Endothelial cell of umbilical vein (primary cell): ENCODE results near the gene RBPJ. TPM values are rescaled to one million over a fixed set of nuclear protein-coding genes. Genes with fewer than 3 reads are reported as not detected.
A peak's percentile ranks its signal among the peaks of the same experiment; 100 is the strongest.

Experiments used
- BruUV-seq: library from RNA; stranded (reverse); fragments of 400-500 nt; replicated peaks from 2 replicates; lab custom pipeline; 2021; lab: Mats Ljungman, UMichigan
- CTCF ChIA-PET: fragments of 300-600, 350-600 bp; sonication (Branson Sonifier 250); formaldehyde crosslinking; loops from one replicate; lab custom pipeline; 2021; ENCODE audit warnings: antibody characterized with exemption, inconsistent platforms; lab: Charles Lee
- POLR2A ChIA-PET: fragments of 300-600, 350-600 bp; sonication (Branson Sonifier 250); formaldehyde crosslinking; loops from one replicate; lab custom pipeline; 2021; ENCODE audit warnings: antibody characterized with exemption, inconsistent platforms; lab: Charles Lee
- DNase-seq: peaks from one replicate; pipeline ENCODE4 v3.0.0-alpha.2; 2011; ENCODE audit warnings: low read depth, low spot score
- FAIRE-seq: peaks from 2 replicates; lab custom pipeline; 2011; peaks lifted over from hg19 to GRCh38; lab: Jason Lieb, UNC
- H2AFZ ChIP-seq: 2 replicates; pipeline ENCODE4 v1.6.0; 2012; ENCODE audit warnings: low read depth, low read length, control low read depth, inconsistent platforms
- H3K27ac ChIP-seq: 2 replicates; pipeline ENCODE4 v1.5.1; 2011; ENCODE audit warnings: low read depth, mild to moderate bottlenecking, control low read depth, low read length, moderate library complexity; ENCODE audit not compliant: insufficient read depth
- H3K27me3 ChIP-seq, 2 experiments: 2 replicates each; pipeline versions ENCODE4 v1.6.0 to v1.6.1; 2011; ENCODE audit warnings: low read length in 2 of 2, mixed read lengths in 1 of 2; ENCODE audit not compliant: control insufficient read depth in 2 of 2, insufficient read depth in 2 of 2
- H3K36me3 ChIP-seq, 2 experiments: 2 replicates in 1 of 2; 3 replicates in 1 of 2; pipeline ENCODE4 v1.5.1; 2011; ENCODE audit warnings: low read length in 2 of 2, mild to moderate bottlenecking in 1 of 2, moderate library complexity in 1 of 2; ENCODE audit not compliant: control insufficient read depth in 2 of 2, insufficient read depth in 2 of 2; ENCODE audit errors: extremely low read depth in 1 of 2
- H3K4me1 ChIP-seq: 3 replicates; pipeline ENCODE4 v1.5.1; 2011; ENCODE audit warnings: mild to moderate bottlenecking, low read length; ENCODE audit not compliant: control insufficient read depth, insufficient read depth; ENCODE audit errors: extremely low read depth
- H3K4me2 ChIP-seq: 2 replicates; pipeline ENCODE4 v1.6.1; 2011; ENCODE audit warnings: low read length, control low read depth, mixed read lengths; ENCODE audit not compliant: insufficient read depth
- H3K4me3 ChIP-seq, 3 experiments: fragments of 200-600 bp in 1 of 3; sonication (generic), shearing (Covaris generic) in 1 of 3; replicated peaks in 1 of 3; 2 replicates each; pipeline ENCODE4 v1.5.1; 2011 to 2016; ENCODE audit warnings: control low read depth in 3 of 3, low read length in 3 of 3, mild to moderate bottlenecking in 2 of 3, inconsistent platforms in 1 of 3, low read depth in 1 of 3, moderate library complexity in 1 of 3; ENCODE audit not compliant: insufficient read depth in 1 of 3
- H3K79me2 ChIP-seq: 2 replicates; pipeline ENCODE4 v1.6.0; 2012; ENCODE audit warnings: low read length, inconsistent platforms; ENCODE audit not compliant: control insufficient read depth, insufficient read depth
- H3K9ac ChIP-seq: replicated peaks from 2 replicates; pipeline ENCODE3; 2011; ENCODE audit warnings: low read length, control low read depth; ENCODE audit not compliant: insufficient read depth; ENCODE audit errors: extremely low read depth
- H3K9me1 ChIP-seq: replicated peaks from 3 replicates; pipeline ENCODE4 v1.6.0; 2011; ENCODE audit warnings: mild to moderate bottlenecking, low read length; ENCODE audit not compliant: control insufficient read depth, insufficient read depth; ENCODE audit errors: extremely low read depth
- H3K9me3 ChIP-seq: replicated peaks from 2 replicates; pipeline ENCODE4 v1.5.1; 2012; ENCODE audit warnings: low read length, inconsistent platforms; ENCODE audit not compliant: control insufficient read depth, insufficient read depth
- H4K20me1 ChIP-seq: replicated peaks from 2 replicates; pipeline ENCODE3; 2011; ENCODE audit warnings: mild to moderate bottlenecking, low read length; ENCODE audit not compliant: control insufficient read depth, insufficient read depth; ENCODE audit errors: extremely low read depth
- EZH2 ChIP-seq: IDR thresholded peaks from 2 replicates; pipeline ENCODE4 v1.6.1; 2012; ENCODE audit warnings: borderline replicate concordance, low read depth, mild to moderate bottlenecking, moderate library complexity, low read length, inconsistent platforms; ENCODE audit not compliant: severe bottlenecking
- FOS ChIP-seq: IDR thresholded peaks from 2 replicates; pipeline ENCODE4 v1.6.1; 2011; ENCODE audit warnings: mild to moderate bottlenecking, low read length, moderate library complexity, borderline replicate concordance; ENCODE audit not compliant: insufficient read depth
- GATA2 ChIP-seq: IDR thresholded peaks from 2 replicates; pipeline ENCODE4 v1.7.0; 2011; ENCODE audit warnings: low read depth, mild to moderate bottlenecking, moderate library complexity, mixed read lengths, low read length; ENCODE audit not compliant: insufficient read length, insufficient read depth
- JUN ChIP-seq: IDR thresholded peaks from 2 replicates; pipeline ENCODE4 v1.6.1; 2011; ENCODE audit warnings: borderline replicate concordance, low read depth; ENCODE audit not compliant: insufficient read length, insufficient read depth
- MYC ChIP-seq: IDR thresholded peaks from one replicate; pipeline ENCODE4 v1.6.1; 2011; ENCODE audit warnings: mild to moderate bottlenecking, low read depth, low read length
- POLR2A ChIP-seq: IDR thresholded peaks from 2 replicates; pipeline ENCODE4 v1.6.1; 2012; ENCODE audit warnings: low read depth, mild to moderate bottlenecking, control low read depth, low read length
- POLR2AphosphoS5 ChIP-seq: IDR thresholded peaks from 2 replicates; pipeline ENCODE4 v1.6.1; 2012; ENCODE audit warnings: low read depth, mild to moderate bottlenecking, control low read depth, low read length, moderate library complexity; ENCODE audit not compliant: insufficient read depth
- dilution Hi-C: fragments of 300-500 bp; cut with MboI; formaldehyde crosslinking; loops from one replicate; pipeline ENCODE4 v1.15.0; 2019; ENCODE audit warnings: low sequenced_read_pairs; ENCODE audit not compliant: extremely low pct_ligation_motif_present
- intact Hi-C: fragments of 100-400 bp; cut with micrococcal nuclease; formaldehyde crosslinking; loops from one replicate; pipeline ENCODE4 v1.10.0; 2022
- polyA plus RNA-seq, 4 experiments: library from polyadenylated mRNA; depleted of rRNA in 3 of 4; stranded (reverse) in 3 of 4; unstranded in 1 of 4; fragments of >200 nt; gene quantifications; 2 replicates each; pipeline versions ENCODE4 v1.2.1 to v1.2.3, GENCODE V29; 2011 to 2012; ENCODE audit warnings: missing spikeins in 1 of 4
- total RNA-seq: library from RNA; stranded (reverse); gene quantifications from 2 replicates; pipeline ENCODE4 v1.2.3, GENCODE V29; 2021
- TF ChIP-seq, protein P1 (sequence below), 2 donors: IDR thresholded peaks; 1 replicate in 1 of 2; 2 replicates in 1 of 2; pipeline ENCODE4 v1.5.1; 2011; ENCODE audit warnings: low read length in 2 of 2, mild to moderate bottlenecking in 2 of 2, moderate library complexity in 2 of 2, control low read depth in 1 of 2, inconsistent platforms in 1 of 2, low read depth in 1 of 2; ENCODE audit not compliant: insufficient read depth in 1 of 2; ENCODE audit errors: extremely low read depth in 1 of 2
- TF ChIP-seq, protein P2 (sequence below): IDR thresholded peaks from 2 replicates; pipeline ENCODE4 v1.6.1; 2011; ENCODE audit not compliant: insufficient read depth, insufficient read length

The RBPJ gene
- total and polyA plus RNA-seq, 2 donors (not counting 3 experiments of a cell fraction or from before 2014, with no cell fraction given), result 17.0 to 42.9 TPM

DNA sequence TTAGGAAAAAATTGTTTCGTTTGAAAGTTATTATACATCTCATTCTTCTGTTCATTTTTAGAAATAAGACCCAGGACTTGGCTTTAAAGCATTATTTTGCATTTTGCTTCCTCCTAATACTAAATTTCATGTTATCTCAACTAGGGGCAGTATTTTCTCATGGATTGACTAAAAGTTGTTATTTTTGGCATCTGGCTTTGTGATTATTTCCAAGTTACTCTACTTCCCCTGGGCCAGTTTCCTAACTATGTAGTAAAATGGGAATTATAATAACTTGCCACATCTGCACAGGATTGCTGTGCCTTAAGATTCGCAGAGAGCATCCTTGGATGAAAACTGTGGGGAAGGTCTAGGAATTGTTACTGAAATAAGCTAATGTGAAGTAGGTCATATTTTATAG is 3.0 kb downstream of the RBPJ start:
- TF ChIP-seq MYC, result no peak
- no peak for TF ChIP-seq JUN
- TF ChIP-seq POLR2A, result no peak
- TF ChIP-seq, protein P1, sequence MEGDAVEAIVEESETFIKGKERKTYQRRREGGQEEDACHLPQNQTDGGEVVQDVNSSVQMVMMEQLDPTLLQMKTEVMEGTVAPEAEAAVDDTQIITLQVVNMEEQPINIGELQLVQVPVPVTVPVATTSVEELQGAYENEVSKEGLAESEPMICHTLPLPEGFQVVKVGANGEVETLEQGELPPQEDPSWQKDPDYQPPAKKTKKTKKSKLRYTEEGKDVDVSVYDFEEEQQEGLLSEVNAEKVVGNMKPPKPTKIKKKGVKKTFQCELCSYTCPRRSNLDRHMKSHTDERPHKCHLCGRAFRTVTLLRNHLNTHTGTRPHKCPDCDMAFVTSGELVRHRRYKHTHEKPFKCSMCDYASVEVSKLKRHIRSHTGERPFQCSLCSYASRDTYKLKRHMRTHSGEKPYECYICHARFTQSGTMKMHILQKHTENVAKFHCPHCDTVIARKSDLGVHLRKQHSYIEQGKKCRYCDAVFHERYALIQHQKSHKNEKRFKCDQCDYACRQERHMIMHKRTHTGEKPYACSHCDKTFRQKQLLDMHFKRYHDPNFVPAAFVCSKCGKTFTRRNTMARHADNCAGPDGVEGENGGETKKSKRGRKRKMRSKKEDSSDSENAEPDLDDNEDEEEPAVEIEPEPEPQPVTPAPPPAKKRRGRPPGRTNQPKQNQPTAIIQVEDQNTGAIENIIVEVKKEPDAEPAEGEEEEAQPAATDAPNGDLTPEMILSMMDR (IDR thresholded peaks at IDR 0.05; ENCODE audit: extremely low read depth in 1 of 2, insufficient read depth in 1 of 2, low read depth in 1 of 2, low read length in 2 of 2), result peak in 1 of 2 donors; percentile 5
- Histone ChIP-seq H3K27me3 (no peaks in the 10 kb centered on the region), H3K4me3 (no peak overlapping the region), H3K9me1 (no peaks in the 10 kb centered on the region), H3K4me1 (peaks cover 23% of the 10 kb centered on the region), H3K79me2 (peaks cover 72% of the 10 kb centered on the region), H4K20me1 (peaks cover 11% of the 10 kb centered on the region), H3K4me2 (peak overlapping the region; percentile 18), H2AFZ (no peak overlapping the region), H3K36me3 (no peaks in the 10 kb centered on the region), H3K9ac (no peak overlapping the region), H3K9me3 (no peaks in the 10 kb centered on the region), H3K27ac (no peak overlapping the region)
- intact Hi-C loops (loop anchor here (5.0 kb wide), 3 partner anchors 337 to 462 kb away; partner anchors contain the start of gene SEL1L3), dilution Hi-C loops (no loop called here)
- no peak for FAIRE-seq
- ChIA-PET POLR2A (no interaction called here), CTCF (interaction anchor here (0.6 to 0.8 kb wide), 2 partner anchors 49 to 87 kb away, joined by 3 read pairs; no protein-coding TSS in a partner anchor)
- BruUV-seq, result no TSS peak
- DNase-seq, result peak; percentile 73

DNA sequence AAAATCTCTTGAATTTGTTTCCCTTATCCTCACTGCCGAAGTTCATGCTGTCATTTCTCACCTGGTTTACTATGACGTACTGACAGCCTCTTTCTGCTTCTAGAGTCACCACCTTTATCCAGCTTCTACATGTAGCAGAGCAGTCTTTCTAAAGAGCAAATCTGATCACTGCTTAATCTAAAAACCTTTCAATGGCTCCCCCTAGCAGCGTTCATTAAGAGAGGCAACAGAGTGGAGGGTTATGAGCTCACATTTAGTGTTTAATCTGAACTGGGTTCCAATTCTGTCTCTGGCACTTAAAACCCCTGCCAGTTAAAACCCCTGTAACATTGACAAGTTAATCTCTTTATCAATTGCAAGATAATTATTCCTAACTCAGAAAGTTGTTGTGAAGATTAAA is 4.4 kb downstream of the RBPJ start:
- CTCF ChIA-PET, result interaction anchor here (0.7 to 1.4 kb wide), 7 partner anchors 86 to 680 kb away, joined by 3 to 9 read pairs (median 4); no protein-coding TSS in a partner anchor
- Histone ChIP-seq H3K27ac (no peak overlapping the region), H3K36me3 (no peaks in the 10 kb centered on the region), H2AFZ (no peak overlapping the region), H3K4me2 (no peak overlapping the region), H3K79me2 (peaks cover 78% of the 10 kb centered on the region), H4K20me1 (peaks cover 11% of the 10 kb centered on the region), H3K9ac (no peak overlapping the region), H3K9me1 (no peaks in the 10 kb centered on the region), H3K27me3 (no peaks in the 10 kb centered on the region), H3K4me3 (no peak overlapping the region), H3K4me1 (peaks cover 19% of the 10 kb centered on the region), H3K9me3 (no peaks in the 10 kb centered on the region)
- dilution Hi-C loops, result no loop called here
- TF ChIP-seq, protein P1 (IDR thresholded peaks at IDR 0.05; ENCODE audit: extremely low read depth in 1 of 2, insufficient read depth in 1 of 2, low read depth in 1 of 2, low read length in 2 of 2), result no peak
- no peak for TF ChIP-seq JUN
- TF ChIP-seq GATA2, result no peak
- TF ChIP-seq EZH2, result no peak
- TF ChIP-seq POLR2AphosphoS5, result no peak
- TF ChIP-seq, protein P2, sequence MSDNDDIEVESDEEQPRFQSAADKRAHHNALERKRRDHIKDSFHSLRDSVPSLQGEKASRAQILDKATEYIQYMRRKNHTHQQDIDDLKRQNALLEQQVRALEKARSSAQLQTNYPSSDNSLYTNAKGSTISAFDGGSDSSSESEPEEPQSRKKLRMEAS, result no peak
- no peak for TF ChIP-seq FOS
- TF ChIP-seq MYC, result no peak
- TF ChIP-seq POLR2A, result no peak
- intact Hi-C loops, result no loop called here
- FAIRE-seq (no peak), DNase-seq (no peak)
- no TSS peak for BruUV-seq
- POLR2A ChIA-PET, result no interaction called here
